HEK293T (cell line): ENCODE results near the gene CADM2.

Experiments
- ARNT ChIP-seq: fragments of 450-650 bp; IDR thresholded peaks from 2 replicates; pipeline ENCODE4 v1.6.1; 2017; ENCODE audit warnings: mild to moderate bottlenecking
- BHLHE40 ChIP-seq: fragments of 450-650 bp; IDR thresholded peaks from 2 replicates; pipeline ENCODE4 v1.6.1; 2016; ENCODE audit warnings: mild to moderate bottlenecking, moderate library complexity, borderline replicate concordance
- ELF4 ChIP-seq: fragments of 450-650 bp; IDR thresholded peaks from 2 replicates; pipeline ENCODE4 v1.6.1; 2017; ENCODE audit warnings: antibody characterized with exemption
- FOXA1 ChIP-seq: fragments of 450-650 bp; IDR thresholded peaks from 2 replicates; pipeline ENCODE4 v1.6.1; 2016; ENCODE audit warnings: mild to moderate bottlenecking
- FOXK2 ChIP-seq: fragments of 450-650 bp; IDR thresholded peaks from 2 replicates; pipeline ENCODE4 v1.6.1; 2016; ENCODE audit warnings: mild to moderate bottlenecking
- FOXM1 ChIP-seq: fragments of 450-650 bp; IDR thresholded peaks from 2 replicates; pipeline ENCODE4 v1.6.1; 2017; ENCODE audit warnings: mild to moderate bottlenecking, borderline replicate concordance
- HDGF ChIP-seq: fragments of 450-650 bp; IDR thresholded peaks from 2 replicates; pipeline ENCODE4 v1.6.1; 2017; ENCODE audit warnings: antibody characterized with exemption, borderline replicate concordance
- LEF1 ChIP-seq: fragments of 450-650 bp; IDR thresholded peaks from 2 replicates; pipeline ENCODE4 v1.6.1; 2017; ENCODE audit warnings: mild to moderate bottlenecking, borderline replicate concordance
- NFRKB ChIP-seq: fragments of 450-650 bp; IDR thresholded peaks from 2 replicates; pipeline ENCODE4 v1.6.1; 2016; ENCODE audit warnings: mild to moderate bottlenecking, moderate library complexity
- PKNOX1 ChIP-seq: fragments of 450-650 bp; IDR thresholded peaks from 2 replicates; pipeline ENCODE4 v1.6.1; 2016
- SP1 ChIP-seq: fragments of 450-650 bp; IDR thresholded peaks from 2 replicates; pipeline ENCODE4 v1.6.1; 2017
- SUZ12 ChIP-seq: fragments of 450-650 bp; IDR thresholded peaks from 2 replicates; pipeline ENCODE4 v1.6.1; 2016; ENCODE audit warnings: mild to moderate bottlenecking
- TARDBP ChIP-seq: fragments of 450-650 bp; IDR thresholded peaks from 2 replicates; pipeline ENCODE4 v1.6.1; 2016

GRCh38 chr3:85176799-85177198 is 218.0 kb downstream of the CADM2 start:
- TF ChIP-seq PKNOX1: no peak
- no peak for TF ChIP-seq ELF4
- no peak for TF ChIP-seq FOXK2
- no peak for TF ChIP-seq NFRKB
- no peak for TF ChIP-seq FOXM1
- no peak for TF ChIP-seq BHLHE40
- TF ChIP-seq HDGF: no peak
- TF ChIP-seq FOXA1: no peak
- TF ChIP-seq SP1: no peak
- TF ChIP-seq TARDBP: no peak
- no peak for TF ChIP-seq SUZ12
- no peak for TF ChIP-seq ARNT
- TF ChIP-seq LEF1: no peak
